GM13976 (cell line): Measurements from ENCODE around the gene TFCP2L1.

Experiments used
- DNase-seq: peaks from one replicate; pipeline ENCODE4 v3.0.0; 2012; ENCODE audit warnings: low spot score
- in situ Hi-C: fragments of 300-500 bp; cut with MboI; formaldehyde crosslinking; loops from one replicate; pipeline ENCODE4 v1.12.0; 2022; ENCODE audit warnings: low sequenced_read_pairs, mixed read lengths, inconsistent platforms; ENCODE audit not compliant: unreplicated experiment
- TF ChIP-seq, protein P1 (sequence below): IDR thresholded peaks from 2 replicates; pipeline ENCODE4 v1.5.1; 2012; ENCODE audit warnings: borderline replicate concordance, mild to moderate bottlenecking; ENCODE audit not compliant: insufficient read depth; ENCODE audit errors: extremely low read depth, missing control alignments, control extremely low read depth

Gene TFCP2L1

GRCh38 chr2:121200419-121201315 lies 84.3 kb downstream of the TFCP2L1 start:
- no peak for DNase-seq
- in situ Hi-C loops = no loop called here
- TF ChIP-seq, protein P1, sequence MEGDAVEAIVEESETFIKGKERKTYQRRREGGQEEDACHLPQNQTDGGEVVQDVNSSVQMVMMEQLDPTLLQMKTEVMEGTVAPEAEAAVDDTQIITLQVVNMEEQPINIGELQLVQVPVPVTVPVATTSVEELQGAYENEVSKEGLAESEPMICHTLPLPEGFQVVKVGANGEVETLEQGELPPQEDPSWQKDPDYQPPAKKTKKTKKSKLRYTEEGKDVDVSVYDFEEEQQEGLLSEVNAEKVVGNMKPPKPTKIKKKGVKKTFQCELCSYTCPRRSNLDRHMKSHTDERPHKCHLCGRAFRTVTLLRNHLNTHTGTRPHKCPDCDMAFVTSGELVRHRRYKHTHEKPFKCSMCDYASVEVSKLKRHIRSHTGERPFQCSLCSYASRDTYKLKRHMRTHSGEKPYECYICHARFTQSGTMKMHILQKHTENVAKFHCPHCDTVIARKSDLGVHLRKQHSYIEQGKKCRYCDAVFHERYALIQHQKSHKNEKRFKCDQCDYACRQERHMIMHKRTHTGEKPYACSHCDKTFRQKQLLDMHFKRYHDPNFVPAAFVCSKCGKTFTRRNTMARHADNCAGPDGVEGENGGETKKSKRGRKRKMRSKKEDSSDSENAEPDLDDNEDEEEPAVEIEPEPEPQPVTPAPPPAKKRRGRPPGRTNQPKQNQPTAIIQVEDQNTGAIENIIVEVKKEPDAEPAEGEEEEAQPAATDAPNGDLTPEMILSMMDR = no peak

DNA sequence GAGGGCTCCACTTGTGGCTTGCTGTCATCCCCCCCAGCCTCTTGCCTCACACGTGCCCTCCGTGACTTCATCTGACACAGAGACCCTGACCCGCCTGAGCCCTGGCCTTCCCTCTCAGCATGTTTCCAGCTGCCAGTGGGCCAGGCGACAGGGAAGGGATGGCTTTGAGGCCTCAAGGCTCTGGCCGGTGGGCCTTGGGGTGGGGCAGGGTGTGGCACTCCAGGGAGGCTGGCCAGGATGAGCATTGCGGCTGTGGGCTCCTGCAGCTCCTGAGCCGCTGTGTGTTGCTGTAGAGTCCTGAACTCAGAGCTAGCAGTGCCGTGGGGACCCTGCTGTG lies 85.0 kb downstream of the TFCP2L1 start:
- TF ChIP-seq, protein P1 = no peak
- no peak for DNase-seq
- in situ Hi-C loops = no loop called here

DNA sequence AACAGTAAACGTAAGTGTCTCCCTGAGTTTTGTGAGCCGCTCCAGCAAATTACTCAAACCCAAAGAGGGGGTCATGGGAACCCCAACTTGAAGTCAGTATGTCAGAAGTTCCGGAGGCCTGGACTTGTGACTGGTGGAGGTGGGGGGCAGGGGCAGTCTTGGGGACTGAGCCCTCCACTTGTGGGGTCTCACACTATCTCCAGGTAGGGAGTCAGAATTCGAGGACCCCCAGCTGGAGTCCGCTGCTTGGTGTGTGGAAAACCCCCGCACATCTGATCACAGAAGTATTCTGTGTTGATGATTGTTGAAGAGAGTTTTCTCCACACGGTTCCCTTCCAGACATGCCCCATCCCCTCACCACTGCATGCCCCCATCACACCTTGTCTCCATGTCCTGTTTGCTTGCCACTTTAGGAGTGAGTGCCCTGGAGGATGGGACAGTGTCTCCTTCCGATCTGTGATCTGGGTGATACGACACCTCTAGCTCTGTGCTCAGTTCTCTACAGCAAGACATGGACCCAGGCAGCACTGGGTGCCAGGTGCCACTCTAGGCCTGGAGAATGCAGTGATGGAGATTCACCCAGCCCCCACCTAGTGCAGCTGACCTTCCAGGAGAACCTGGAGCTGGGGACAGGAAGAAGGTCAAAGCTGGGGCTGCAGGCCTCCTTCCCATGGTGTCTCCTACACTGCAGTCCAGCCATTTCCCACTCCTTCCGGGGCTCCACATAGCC lies 85.6 kb downstream of the TFCP2L1 start:
- TF ChIP-seq, protein P1 = no peak
- in situ Hi-C loops = no loop called here
- DNase-seq = no peak

DNA sequence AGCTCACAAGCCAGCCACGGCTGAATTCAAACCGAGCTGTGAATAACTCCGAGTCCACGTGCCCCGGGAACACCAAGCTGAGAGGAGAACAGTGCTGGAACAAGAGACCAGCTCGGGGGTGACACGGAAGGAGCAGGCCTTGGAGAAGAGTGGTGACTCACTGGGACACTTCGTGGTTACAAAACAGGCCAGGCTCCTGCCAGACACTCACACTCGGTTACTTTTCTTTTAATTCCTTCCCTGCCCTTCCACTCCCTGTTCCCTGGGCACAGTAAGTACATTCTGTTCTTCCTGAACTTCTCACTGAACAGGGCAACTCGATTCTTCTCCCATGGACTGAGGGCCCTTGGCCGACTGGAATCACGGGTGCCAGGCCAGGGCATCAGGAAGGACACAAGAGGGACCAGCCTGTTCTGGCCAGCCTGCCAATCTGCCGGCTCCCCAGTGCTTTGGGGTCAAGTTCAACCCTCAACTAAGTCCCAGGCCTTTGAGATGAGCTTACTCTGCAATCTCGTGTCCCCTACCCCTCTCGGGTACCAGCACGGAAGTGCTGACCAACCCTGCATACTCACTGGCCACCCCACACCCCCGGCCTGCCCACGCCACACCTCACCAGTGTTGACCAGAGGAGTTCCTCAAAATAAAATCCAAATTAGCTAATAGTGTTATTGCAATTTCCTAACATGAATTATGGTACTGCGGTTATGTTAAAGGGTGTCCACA lies 87.5 kb downstream of the TFCP2L1 start:
- no peak for DNase-seq
- in situ Hi-C loops = no loop called here
- TF ChIP-seq, protein P1 = no peak

GRCh38 chr2:121196849-121197155 lies 88.2 kb downstream of the TFCP2L1 start:
- in situ Hi-C loops = no loop called here
- no peak for DNase-seq
- TF ChIP-seq, protein P1 = no peak

DNA sequence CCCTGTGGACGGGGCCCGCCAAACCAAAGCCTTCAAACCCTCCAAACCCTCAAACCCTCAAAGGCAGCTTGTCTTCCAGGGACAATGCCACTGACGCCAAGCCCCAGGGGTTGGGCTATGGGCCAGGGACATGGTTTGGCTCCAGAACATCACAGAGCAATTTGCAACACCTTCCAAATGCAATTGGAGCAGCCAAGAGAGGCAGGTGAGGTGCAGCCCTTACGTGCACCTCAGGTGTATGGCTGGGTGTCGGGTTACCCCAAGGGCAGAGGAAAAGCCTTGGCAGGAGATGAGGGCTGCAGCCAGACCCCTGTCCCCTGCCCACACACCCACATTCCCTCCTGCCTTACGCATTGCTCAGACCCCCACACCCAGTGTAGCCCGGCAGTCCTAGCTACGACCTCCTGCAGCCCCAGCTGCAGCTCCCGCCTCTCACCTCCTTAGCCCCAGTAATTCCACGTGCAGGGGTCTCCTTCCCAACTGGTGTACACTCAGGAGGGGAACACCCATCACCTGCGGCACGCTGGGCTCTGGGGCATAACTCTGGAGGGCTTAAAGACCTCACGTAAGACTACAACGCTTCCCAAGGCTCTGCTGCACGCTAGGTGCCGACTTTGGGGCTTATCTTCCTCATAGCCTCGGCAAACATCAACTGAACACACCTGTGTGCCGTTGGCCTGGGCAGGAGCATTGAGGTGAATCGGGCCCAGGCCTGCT lies 88.7 kb downstream of the TFCP2L1 start:
- in situ Hi-C loops = no loop called here
- TF ChIP-seq, protein P1 = no peak
- DNase-seq = no peak
